ENCODE measurements around the gene NPAS2. TPM values are rescaled to one million over a fixed set of nuclear protein-coding genes. Genes with fewer than 3 reads are reported as not detected.

The NPAS2 gene
- total and polyA plus RNA-seq, 7 donors: 8.5 to 56.2 (median 17.3) TPM

DNA sequence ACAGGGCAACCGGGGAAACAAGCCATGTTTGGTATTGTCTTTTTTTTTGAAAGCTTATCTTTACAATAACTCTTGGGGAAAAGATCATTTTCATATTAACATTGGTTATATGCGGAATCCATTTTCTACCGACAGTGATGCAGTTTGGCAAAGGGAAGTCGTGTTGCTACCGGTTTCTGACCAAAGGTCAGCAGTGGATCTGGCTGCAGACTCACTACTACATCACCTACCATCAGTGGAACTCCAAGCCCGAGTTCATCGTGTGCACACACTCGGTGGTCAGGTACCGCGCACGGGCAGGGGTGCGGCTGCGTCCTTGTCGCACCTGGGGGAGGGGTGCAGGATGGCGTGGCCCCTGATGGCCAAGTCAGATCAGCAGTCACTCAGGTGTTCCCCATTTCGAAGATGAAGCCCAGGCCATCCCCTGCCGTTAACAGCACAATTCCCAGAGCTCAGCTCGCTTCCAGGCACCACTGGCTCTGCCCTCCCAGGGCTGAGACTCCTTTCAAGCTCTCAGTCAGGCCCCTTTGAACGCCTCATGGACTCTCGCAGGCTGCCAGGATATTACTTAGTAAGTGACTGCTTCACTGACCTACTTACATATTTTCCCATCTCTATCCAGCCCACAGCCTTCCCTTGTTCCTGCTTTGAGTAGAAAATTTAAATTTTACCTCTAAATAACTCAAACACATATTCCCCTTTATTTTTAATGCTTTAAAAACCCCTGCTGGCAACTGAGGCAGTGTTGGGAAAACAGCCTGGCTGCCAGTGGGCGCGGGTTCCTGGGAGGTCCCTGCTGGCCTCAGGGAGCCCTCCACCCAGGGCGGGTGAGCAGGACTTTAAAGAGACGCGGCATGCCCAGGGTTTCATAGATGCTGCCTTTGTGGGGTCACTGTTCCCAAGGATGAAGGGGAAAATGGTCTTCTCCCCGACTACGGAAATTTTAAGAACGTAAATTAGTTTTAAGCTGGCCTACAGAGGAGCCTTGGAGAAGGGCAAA is 148.5 kb downstream of the NPAS2 start:
- H3K36me3 ChIP-seq (ENCODE audit: insufficient read depth in 1 of 2, low read depth in 1 of 2): peaks cover 0 to 45% of the 10 kb centered on the region in 2 donors
- H3K9me3 ChIP-seq: no peaks in the 10 kb centered on the region
- H3K4me3 ChIP-seq: no peak overlapping the region
- H3K27ac ChIP-seq: no peak overlapping the region
- no peak for TF ChIP-seq CTCF (IDR thresholded peaks at IDR 0.05)
- H3K4me1 ChIP-seq: no peaks in the 10 kb centered on the region
- no peaks in the 10 kb centered on the region for H3K27me3 ChIP-seq (ENCODE audit: insufficient read depth in 3 of 3, low read length in 2 of 3)
- no peak for ATAC-seq
- intact Hi-C loops (cut with DNase I): no loop called here
- no peak for DNase-seq
- WGBS, 3 donors: 91 to 92% (median 91%) methylated on average over 28 of the region's 28 CpGs

DNA sequence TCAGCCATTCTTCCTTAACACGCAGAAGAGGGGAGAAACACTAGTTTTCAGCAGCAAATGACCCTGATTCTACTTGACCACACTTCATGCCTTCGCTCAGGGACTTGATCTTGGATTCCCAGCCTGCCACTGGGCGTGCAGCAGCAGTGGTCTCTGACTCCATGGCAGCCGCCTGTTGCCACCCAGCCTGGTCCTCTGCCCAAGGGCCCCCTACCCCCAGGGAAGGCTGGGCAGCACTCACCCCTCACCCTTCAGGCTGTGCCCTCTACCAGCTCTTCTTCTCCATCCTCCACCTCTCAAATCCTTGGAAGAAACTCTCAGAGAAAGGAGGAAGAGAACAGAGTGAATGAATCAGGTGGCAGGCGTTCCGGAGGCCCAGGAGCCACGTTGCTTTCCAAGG is 150.1 kb downstream of the NPAS2 start:
- DNase-seq: no peak
- Histone ChIP-seq H3K27me3 (ENCODE audit: insufficient read depth in 3 of 3, low read length in 2 of 3) (no peaks in the 10 kb centered on the region), H3K4me1 (no peaks in the 10 kb centered on the region), H3K27ac (no peak overlapping the region), H3K4me3 (no peak overlapping the region), H3K36me3 (ENCODE audit: insufficient read depth in 1 of 2, low read depth in 1 of 2) (peaks cover 0 to 61% of the 10 kb centered on the region in 2 donors), H3K9me3 (no peaks in the 10 kb centered on the region)
- no peak for ATAC-seq
- no peak for TF ChIP-seq CTCF (IDR thresholded peaks at IDR 0.05)
- intact Hi-C loops (cut with DNase I): no loop called here
- 91 to 97% (median 94%) methylated on average over 7 of the region's 7 CpGs for WGBS, 3 donors

DNA sequence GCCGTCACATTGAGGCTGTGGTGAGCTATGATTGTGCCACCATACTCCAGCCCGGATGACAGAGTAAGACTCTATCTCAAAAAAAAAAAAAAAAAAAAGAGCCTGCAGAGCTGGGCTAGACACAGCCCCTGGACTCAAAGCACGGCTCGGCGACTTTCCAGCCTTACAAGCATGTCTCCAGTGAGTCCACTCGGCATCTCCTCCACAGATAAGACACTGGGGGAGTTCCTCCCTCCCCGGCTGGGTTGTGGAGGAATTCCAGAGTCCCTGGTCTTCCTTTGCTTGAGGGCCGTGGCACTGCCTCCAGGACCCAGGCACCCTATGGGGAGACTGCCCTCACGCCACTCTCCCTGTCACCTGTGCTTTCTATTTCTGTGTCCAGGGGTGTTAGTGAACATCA is 151.3 kb downstream of the NPAS2 start:
- H3K9me3 ChIP-seq: no peaks in the 10 kb centered on the region
- DNase-seq (no peak), ATAC-seq (peak in 1 of 4 donors; percentile 17)
- no peak overlapping the region for H3K4me3 ChIP-seq
- TF ChIP-seq CTCF (IDR thresholded peaks at IDR 0.05): no peak
- no peak overlapping the region for H3K27ac ChIP-seq
- H3K36me3 ChIP-seq (ENCODE audit: insufficient read depth in 1 of 2, low read depth in 1 of 2): peaks cover 0 to 70% of the 10 kb centered on the region in 2 donors
- 90 to 92% (median 90%) methylated on average over 9 of the region's 9 CpGs for WGBS, 3 donors
- no peaks in the 10 kb centered on the region for H3K27me3 ChIP-seq (ENCODE audit: insufficient read depth in 3 of 3, low read length in 2 of 3)
- intact Hi-C loops (cut with DNase I): no loop called here
- H3K4me1 ChIP-seq: no peaks in the 10 kb centered on the region

- no peak for DNase-seq
- Histone ChIP-seq H3K27me3 (ENCODE audit: insufficient read depth in 3 of 3, low read length in 2 of 3) (no peaks in the 10 kb centered on the region), H3K36me3 (ENCODE audit: insufficient read depth in 1 of 2, low read depth in 1 of 2) (peaks cover 0 to 81% of the 10 kb centered on the region in 2 donors), H3K27ac (no peak overlapping the region), H3K4me1 (no peaks in the 10 kb centered on the region), H3K9me3 (no peaks in the 10 kb centered on the region), H3K4me3 (no peak overlapping the region)
- intact Hi-C loops (cut with DNase I): no loop called here
- 68 to 75% (median 73%) methylated on average over 7 of the region's 7 CpGs for WGBS, 3 donors
- ATAC-seq: no peak
- no peak for TF ChIP-seq CTCF (IDR thresholded peaks at IDR 0.05)
Measured at GRCh38 chr2:100972452-100972851, 152.5 kb downstream of the NPAS2 start.
